B cell (primary cell): Measurements from ENCODE around the gene CEP68. TPM values are rescaled to one million over a fixed set of nuclear protein-coding genes. Genes with fewer than 3 reads are reported as not detected.
A peak's percentile ranks its signal among the peaks of the same experiment; 100 is the strongest.

Experiments
- ATAC-seq: fragments of 200-7000 bp; cut with Tn5 transposase; one replicate; pipeline ENCODE4 v1.10.0; 2021; ENCODE audit warnings: low read depth, mild to moderate bottlenecking, moderate number of reproducible peaks, moderate library complexity
- CTCF ChIA-PET: fragments of 350-600 bp; sonication (Branson Sonifier 250); formaldehyde crosslinking; loops from one replicate; lab custom pipeline; 2021; ENCODE audit warnings: antibody characterized with exemption, inconsistent platforms; lab: Charles Lee
- POLR2A ChIA-PET: fragments of 350-600 bp; sonication (Branson Sonifier 250); formaldehyde crosslinking; loops from one replicate; lab custom pipeline; 2021; ENCODE audit warnings: antibody characterized with exemption; lab: Charles Lee
- DNase-seq: peaks from one replicate; pipeline ENCODE4 v3.0.0; 2013
- H2AFZ ChIP-seq: 2 replicates; pipeline ENCODE4 v1.6.1; 2012; ENCODE audit warnings: mild to moderate bottlenecking, low read depth, low read length; ENCODE audit not compliant: insufficient read depth, poor library complexity, severe bottlenecking
- H3K27ac ChIP-seq, 2 donors: 1 replicate in 1 of 2; 2 replicates in 1 of 2; pipeline ENCODE4 v1.5.1; 2012 to 2013; ENCODE audit warnings: low read length in 2 of 2, mild to moderate bottlenecking in 2 of 2, moderate library complexity in 1 of 2
- H3K27me3 ChIP-seq, 4 experiments: fragments of 200-600 bp in 1 of 4; sonication (generic) in 1 of 4; replicated peaks in 1 of 4; 1 replicate in 2 of 4; 2 replicates in 2 of 4; pipeline versions ENCODE4 v1.6.1 to v1.7.0; 2013 to 2016; ENCODE audit warnings: low read length in 3 of 4, mild to moderate bottlenecking in 2 of 4, mixed read lengths in 1 of 4, moderate library complexity in 1 of 4; ENCODE audit not compliant: insufficient read depth in 4 of 4, control insufficient read depth in 3 of 4; ENCODE audit errors: control extremely low read depth in 1 of 4
- H3K36me3 ChIP-seq, 2 experiments: replicated peaks in 1 of 2; 1 replicate in 1 of 2; 2 replicates in 1 of 2; pipeline versions ENCODE4 v1.6.1 to v1.7.1; 2013; ENCODE audit warnings: low read length in 1 of 2; ENCODE audit not compliant: insufficient read depth in 2 of 2, control insufficient read depth in 1 of 2; ENCODE audit errors: control extremely low read depth in 1 of 2, extremely low read depth in 1 of 2
- H3K4me1 ChIP-seq, 2 donors: fragments of 200-600 bp in 1 of 2; sonication (generic) in 1 of 2; 1 replicate in 1 of 2; 2 replicates in 1 of 2; pipeline versions ENCODE4 v1.5.1 to v1.6.1; 2013 to 2017; ENCODE audit warnings: low read length in 2 of 2; ENCODE audit not compliant: control insufficient read depth in 2 of 2, insufficient read depth in 2 of 2
- H3K4me2 ChIP-seq: replicated peaks from 2 replicates; pipeline ENCODE3; 2012; ENCODE audit warnings: mild to moderate bottlenecking, low read depth, low read length; ENCODE audit not compliant: poor library complexity, severe bottlenecking
- H3K4me3 ChIP-seq, 5 experiments: fragments of 200-600 bp in 1 of 5; sonication (generic) in 1 of 5; 1 replicate in 3 of 5; 2 replicates in 2 of 5; pipeline versions ENCODE4 v1.5.1 to v1.7.0; 2011 to 2016; ENCODE audit warnings: low read length in 4 of 5, mild to moderate bottlenecking in 4 of 5, low read depth in 2 of 5, control low read depth in 1 of 5, moderate library complexity in 1 of 5; ENCODE audit not compliant: insufficient read depth in 1 of 5; ENCODE audit errors: control extremely low read depth in 1 of 5, extremely low read depth in 1 of 5
- H3K79me2 ChIP-seq: fragments of 200-600 bp; sonication (generic); one replicate; pipeline ENCODE4 v1.6.0; 2016; ENCODE audit warnings: low read length; ENCODE audit not compliant: control insufficient read depth, insufficient read depth
- H3K9ac ChIP-seq: fragments of 200-600 bp; sonication (generic); 2 replicates; pipeline ENCODE4 v1.6.1; 2017; ENCODE audit warnings: mild to moderate bottlenecking, low read length, moderate library complexity
- H3K9me3 ChIP-seq, 3 donors: one replicate each; pipeline versions ENCODE4 v1.6.1 to v1.7.1; 2013; ENCODE audit warnings: low read length in 2 of 3; ENCODE audit not compliant: control insufficient read depth in 2 of 3, insufficient read depth in 1 of 3; ENCODE audit errors: control extremely low read depth in 1 of 3
- H4K20me1 ChIP-seq: 2 replicates; pipeline ENCODE4 v1.6.0; 2012; ENCODE audit warnings: mild to moderate bottlenecking, low read length; ENCODE audit not compliant: insufficient read depth, control insufficient read depth, poor library complexity, severe bottlenecking
- H3K27ac Mint-ChIP-seq: one replicate; pipeline ENCODE4 v1.8.0; 2021; ENCODE audit warnings: mixed read lengths
- H3K27me3 Mint-ChIP-seq: one replicate; pipeline ENCODE4 v1.8.0; 2021; ENCODE audit warnings: mixed read lengths
- H3K4me1 Mint-ChIP-seq: one replicate; pipeline ENCODE4 v1.8.0; 2021; ENCODE audit warnings: mixed read lengths
- H3K4me3 Mint-ChIP-seq: one replicate; pipeline ENCODE4 v1.8.0; 2021; ENCODE audit warnings: mixed read lengths
- H3K9me3 Mint-ChIP-seq: one replicate; pipeline ENCODE4 v1.8.0; 2022; ENCODE audit warnings: mixed read lengths; ENCODE audit not compliant: insufficient read depth
- EZH2 ChIP-seq: IDR thresholded peaks from 2 replicates; pipeline ENCODE4 v1.6.1; 2012; ENCODE audit warnings: borderline replicate concordance, low read depth, mild to moderate bottlenecking, moderate library complexity, low read length; ENCODE audit not compliant: insufficient read depth, poor library complexity, severe bottlenecking
- WGBS: methylation state at CpG from one replicate; pipeline ENCODE4 v1.1.5; 2013; ENCODE audit warnings: missing lambda C conversion rate; ENCODE audit not compliant: insufficient coverage; 5-methylcytosine and 5-hydroxymethylcytosine counted together
- intact Hi-C: fragments of 100-400 bp; cut with micrococcal nuclease; formaldehyde crosslinking; loops from one replicate; pipeline ENCODE4 v1.10.0; 2022
- polyA plus RNA-seq: library from polyadenylated mRNA; depleted of rRNA; stranded (reverse); fragments of >200 nt; gene quantifications from 2 replicates; pipeline ENCODE4 v1.2.3, GENCODE V29; 2012
- total RNA-seq, 2 donors: library from RNA; stranded (reverse); fragments of 120-200 nt in 1 of 2; gene quantifications; 1 replicate in 1 of 2; 2 replicates in 1 of 2; pipeline versions ENCODE4 v1.2.3 to v1.2.4, GENCODE V29; 2013 to 2022
- TF ChIP-seq, protein P1 (sequence below): fragments of 200-600 bp; IDR thresholded peaks from one replicate; pipeline ENCODE4 v1.8.0; 2022; ENCODE audit warnings: antibody characterized with exemption, mild to moderate bottlenecking

The CEP68 gene
- total and polyA plus RNA-seq, 2 donors (not counting 1 experiment from before 2014, with no cell fraction given), result 11.0 to 32.0 TPM

DNA sequence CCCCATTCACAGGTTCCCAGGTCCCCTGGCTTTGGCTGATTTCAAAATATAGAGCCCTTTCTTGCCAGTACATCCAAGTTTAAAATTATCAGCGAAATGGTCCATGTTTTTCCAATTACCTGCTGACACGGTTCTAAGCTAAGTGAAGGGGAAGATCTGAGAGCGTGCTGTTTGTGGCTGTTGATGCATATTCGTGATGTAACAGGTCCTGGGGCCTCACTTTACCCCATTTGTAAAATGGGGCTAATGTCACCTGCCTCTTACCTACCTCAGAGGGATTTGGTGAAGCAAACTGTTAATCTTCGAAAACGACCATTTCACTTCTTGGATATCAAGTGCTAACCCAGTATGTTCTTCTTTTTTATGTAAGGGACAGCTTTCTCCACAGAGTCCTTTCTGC lies 34.0 kb upstream of the CEP68 start:
- H3K9me3 ChIP-seq, result no peaks in the 10 kb centered on the region
- no peaks in the 10 kb centered on the region for H3K27me3 ChIP-seq
- CTCF ChIA-PET, result interaction anchor here (0.7 to 9.0 kb wide), 3 partner anchors 10 to 34 kb away, joined by 3 to 115 read pairs (median 3); no protein-coding TSS in a partner anchor
- H3K4me3 ChIP-seq, result no peak overlapping the region
- no peaks in the 10 kb centered on the region for H4K20me1 ChIP-seq
- no peak overlapping the region for H3K27ac ChIP-seq
- peaks cover 41 to 51% of the 10 kb centered on the region in 2 donors for H3K4me1 ChIP-seq
- peaks cover 0 to 41% of the 10 kb centered on the region in 2 experiments for H3K36me3 ChIP-seq
- TF ChIP-seq, protein P1, sequence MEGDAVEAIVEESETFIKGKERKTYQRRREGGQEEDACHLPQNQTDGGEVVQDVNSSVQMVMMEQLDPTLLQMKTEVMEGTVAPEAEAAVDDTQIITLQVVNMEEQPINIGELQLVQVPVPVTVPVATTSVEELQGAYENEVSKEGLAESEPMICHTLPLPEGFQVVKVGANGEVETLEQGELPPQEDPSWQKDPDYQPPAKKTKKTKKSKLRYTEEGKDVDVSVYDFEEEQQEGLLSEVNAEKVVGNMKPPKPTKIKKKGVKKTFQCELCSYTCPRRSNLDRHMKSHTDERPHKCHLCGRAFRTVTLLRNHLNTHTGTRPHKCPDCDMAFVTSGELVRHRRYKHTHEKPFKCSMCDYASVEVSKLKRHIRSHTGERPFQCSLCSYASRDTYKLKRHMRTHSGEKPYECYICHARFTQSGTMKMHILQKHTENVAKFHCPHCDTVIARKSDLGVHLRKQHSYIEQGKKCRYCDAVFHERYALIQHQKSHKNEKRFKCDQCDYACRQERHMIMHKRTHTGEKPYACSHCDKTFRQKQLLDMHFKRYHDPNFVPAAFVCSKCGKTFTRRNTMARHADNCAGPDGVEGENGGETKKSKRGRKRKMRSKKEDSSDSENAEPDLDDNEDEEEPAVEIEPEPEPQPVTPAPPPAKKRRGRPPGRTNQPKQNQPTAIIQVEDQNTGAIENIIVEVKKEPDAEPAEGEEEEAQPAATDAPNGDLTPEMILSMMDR, result no peak
- no peak for TF ChIP-seq EZH2
- POLR2A ChIA-PET, result no interaction called here
- intact Hi-C loops, result no loop called here
- DNase-seq, result no peak
- 90% methylated on average over 3 of the region's 6 CpGs for WGBS
- H3K4me3 Mint-ChIP-seq, result no peak overlapping the region
- no peaks in the 10 kb centered on the region for H3K9me3 Mint-ChIP-seq
- H3K4me1 Mint-ChIP-seq, result peaks cover 49% of the 10 kb centered on the region
- ATAC-seq, result no peak
- H3K79me2 ChIP-seq, result peaks cover 17% of the 10 kb centered on the region
- H2AFZ ChIP-seq, result no peak overlapping the region
- no peaks in the 10 kb centered on the region for H3K27me3 Mint-ChIP-seq
- no peak overlapping the region for H3K4me2 ChIP-seq
- H3K9ac ChIP-seq, result no peak overlapping the region
- H3K27ac Mint-ChIP-seq, result peak overlapping the region; percentile 50

DNA sequence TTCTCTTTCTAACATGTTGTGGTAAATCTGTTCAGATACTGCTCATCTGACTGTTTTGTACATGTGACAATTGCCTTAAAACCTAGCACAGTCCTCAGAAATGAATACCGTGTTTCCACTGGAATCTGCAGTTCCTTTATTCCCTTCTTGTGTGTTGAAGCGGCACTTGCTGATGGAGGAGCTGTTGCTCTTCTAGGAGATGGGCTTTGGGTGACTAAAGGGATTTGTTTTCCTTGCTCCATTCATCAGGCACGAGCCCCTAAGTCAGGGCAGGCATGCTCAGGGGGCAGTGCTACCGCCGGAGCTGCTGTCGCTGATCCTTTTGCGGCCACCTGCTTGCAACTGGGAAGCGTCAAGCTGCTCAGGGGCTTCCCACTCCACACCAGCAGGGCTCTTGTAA lies 32.5 kb upstream of the CEP68 start:
- H3K36me3 ChIP-seq, result peaks cover 0 to 41% of the 10 kb centered on the region in 2 experiments
- no peak overlapping the region for H3K27ac ChIP-seq
- TF ChIP-seq EZH2, result no peak
- TF ChIP-seq, protein P1, result no peak
- H3K27ac Mint-ChIP-seq, result peak overlapping the region; percentile 20
- H3K9ac ChIP-seq, result no peak overlapping the region
- H3K27me3 ChIP-seq, result no peaks in the 10 kb centered on the region
- no peak overlapping the region for H2AFZ ChIP-seq
- no peak overlapping the region for H3K4me3 ChIP-seq
- WGBS, result 100% methylated on average over 7 of the region's 8 CpGs
- POLR2A ChIA-PET, result no interaction called here
- peaks cover 32% of the 10 kb centered on the region for H3K79me2 ChIP-seq
- H3K4me2 ChIP-seq, result no peak overlapping the region
- no peaks in the 10 kb centered on the region for H3K9me3 Mint-ChIP-seq
- H4K20me1 ChIP-seq, result no peaks in the 10 kb centered on the region
- no peaks in the 10 kb centered on the region for H3K27me3 Mint-ChIP-seq
- H3K4me1 ChIP-seq, result peaks cover 42 to 51% of the 10 kb centered on the region in 2 donors
- H3K9me3 ChIP-seq, result no peaks in the 10 kb centered on the region
- intact Hi-C loops, result no loop called here
- CTCF ChIA-PET, result interaction anchor here (1.1 to 9.0 kb wide), 3 partner anchors 9 to 106 kb away, joined by 3 to 115 read pairs (median 4); no protein-coding TSS in a partner anchor
- DNase-seq, result no peak
- ATAC-seq, result no peak
- no peak overlapping the region for H3K4me3 Mint-ChIP-seq
- H3K4me1 Mint-ChIP-seq, result peaks cover 48% of the 10 kb centered on the region
